HCT116 (cell line): ENCODE data around the gene GPR157. TPM values are rescaled to one million over a fixed set of nuclear protein-coding genes. Genes with fewer than 3 reads are reported as not detected.

Experiments
- ATAC-seq: fragments of 200-7000 bp; cut with Tn5 transposase; 2 replicates; pipeline ENCODE4 v1.9.1; 2020; ENCODE audit warnings: mild to moderate bottlenecking, moderate library complexity
- BruUV-seq: library from RNA; stranded (reverse); fragments of 400-500 nt; replicated peaks from 2 replicates; lab custom pipeline; 2021; lab: Mats Ljungman, UMichigan
- CTCF ChIA-PET: fragments of 300-600 bp; sonication (Branson Sonifier 250); formaldehyde crosslinking; loops from one replicate; lab custom pipeline; 2021; ENCODE audit warnings: antibody characterized with exemption; lab: Charles Lee
- POLR2A ChIA-PET: fragments of 300-600, 350-600 bp; sonication (Branson Sonifier 250); formaldehyde crosslinking; loops from one replicate; lab custom pipeline; 2021; ENCODE audit warnings: antibody characterized with exemption; lab: Charles Lee
- RAD21 ChIA-PET, 2 experiments: fragments of 300-600 bp; sonication (Branson Sonifier 250); formaldehyde crosslinking; loops; one replicate each; lab custom pipeline; 2023; ENCODE audit warnings: low total read pairs in 2 of 2; ENCODE audit not compliant: uncharacterized antibody in 2 of 2, unreplicated experiment in 2 of 2, low non-redundant PET in 1 of 2; lab: Charles Lee
- DNase-seq: peaks from one replicate; pipeline ENCODE4 v3.0.0-alpha.2; 2010; ENCODE audit warnings: low read depth, low spot score
- H2AFZ ChIP-seq: fragments of 200-600 bp; shearing (Covaris generic), sonication (generic); 2 replicates; pipeline ENCODE4 v1.6.1; 2017; ENCODE audit warnings: low read depth, mixed run types, mixed read lengths, antibody characterized with exemption, low read length; ENCODE audit not compliant: poor library complexity, severe bottlenecking
- H3K27ac ChIP-seq: 2 replicates; pipeline ENCODE4 v1.5.1; 2012; ENCODE audit warnings: low read depth, low read length
- H3K27me3 ChIP-seq: fragments of 200-600 bp; sonication (generic); 2 replicates; pipeline ENCODE4 v1.6.1; 2016; ENCODE audit warnings: mixed run types, low read length, mixed read lengths; ENCODE audit not compliant: insufficient read depth
- H3K36me3 ChIP-seq, 2 experiments: fragments of 200-500 bp in 1 of 2; fragments of 200-600 bp in 1 of 2; sonication (Bioruptor generic) in 1 of 2; sonication (generic) in 1 of 2; 2 replicates each; pipeline versions ENCODE4 v1.5.1 to v1.6.1; 2014 to 2016; ENCODE audit warnings: low read length in 2 of 2, inconsistent platforms in 1 of 2, mixed read lengths in 1 of 2, mixed run types in 1 of 2; ENCODE audit not compliant: insufficient read depth in 2 of 2, control insufficient read depth in 1 of 2
- H3K4me1 ChIP-seq, 2 experiments: fragments of 200-600 bp in 1 of 2; sonication (generic) in 1 of 2; 2 replicates each; pipeline versions ENCODE4 v1.5.1 to v1.6.1; 2012 to 2017; ENCODE audit warnings: low read length in 2 of 2, inconsistent platforms in 1 of 2, mild to moderate bottlenecking in 1 of 2, mixed read lengths in 1 of 2, mixed run types in 1 of 2, moderate library complexity in 1 of 2; ENCODE audit not compliant: insufficient read depth in 2 of 2, control insufficient read depth in 1 of 2
- H3K4me2 ChIP-seq: fragments of 200-600 bp; sonication (generic); 2 replicates; pipeline ENCODE4 v1.6.1; 2017; ENCODE audit warnings: mixed run types, low read length, mixed read lengths
- H3K4me3 ChIP-seq, 2 experiments: fragments of 200-600 bp in 1 of 2; sonication (generic) in 1 of 2; replicated peaks in 1 of 2; 2 replicates each; pipeline ENCODE4 v1.5.1; 2011 to 2016; ENCODE audit warnings: low read length in 2 of 2, control low read depth in 1 of 2, low read depth in 1 of 2, mild to moderate bottlenecking in 1 of 2, mixed read lengths in 1 of 2, mixed run types in 1 of 2
- H3K79me2 ChIP-seq: fragments of 200-600 bp; sonication (generic); 2 replicates; pipeline ENCODE4 v1.6.1; 2017; ENCODE audit warnings: mild to moderate bottlenecking, mixed run types, low read length, moderate library complexity, mixed read lengths; ENCODE audit not compliant: insufficient read depth
- H3K9ac ChIP-seq: fragments of 200-600 bp; sonication (generic); 2 replicates; pipeline ENCODE4 v1.6.1; 2016; ENCODE audit warnings: low read length, mixed read lengths
- H3K9me2 ChIP-seq: fragments of 200-600 bp; sonication (generic), shearing (Covaris generic); 2 replicates; pipeline ENCODE4 v1.6.1; 2017; ENCODE audit warnings: mixed run types, mild to moderate bottlenecking, moderate library complexity; ENCODE audit not compliant: insufficient read depth
- H3K9me3 ChIP-seq, 2 experiments: fragments of 200-500 bp in 1 of 2; fragments of 200-600 bp in 1 of 2; sonication (Bioruptor generic) in 1 of 2; sonication (generic) in 1 of 2; 2 replicates each; pipeline ENCODE4 v1.6.1; 2014 to 2017; ENCODE audit warnings: low read length in 2 of 2, mixed read lengths in 2 of 2, inconsistent platforms in 1 of 2, low read depth in 1 of 2, mild to moderate bottlenecking in 1 of 2, mixed run types in 1 of 2, moderate library complexity in 1 of 2; ENCODE audit not compliant: control insufficient read depth in 1 of 2, insufficient read depth in 1 of 2
- H4K20me1 ChIP-seq: fragments of 200-600 bp; sonication (generic), shearing (Covaris generic); 2 replicates; pipeline ENCODE4 v1.6.1; 2017; ENCODE audit warnings: mixed run types, mild to moderate bottlenecking, moderate library complexity; ENCODE audit not compliant: insufficient read depth
- ATF3 ChIP-seq: IDR thresholded peaks from 2 replicates; pipeline ENCODE4 v1.6.1; 2012
- CEBPB ChIP-seq: IDR thresholded peaks from 2 replicates; pipeline ENCODE4 v1.6.1; 2012; ENCODE audit warnings: low read depth
- ELF1 ChIP-seq: IDR thresholded peaks from 2 replicates; pipeline ENCODE4 v1.6.1; 2012; ENCODE audit warnings: low read depth, borderline replicate concordance
- EZH2 ChIP-seq: fragments of 200-600 bp; sonication (generic); IDR thresholded peaks from 2 replicates; pipeline ENCODE4 v1.6.1; 2017; ENCODE audit warnings: antibody characterized with exemption, mixed run types
- EZH2phosphoT487 ChIP-seq: fragments of 200-600 bp; IDR thresholded peaks from 2 replicates; pipeline ENCODE4 v1.6.1; 2018; ENCODE audit warnings: antibody characterized with exemption, borderline replicate concordance
- FOSL1 ChIP-seq: IDR thresholded peaks from 2 replicates; pipeline ENCODE4 v1.6.1; 2012; ENCODE audit warnings: low read depth
- JUND ChIP-seq: IDR thresholded peaks from 2 replicates; pipeline ENCODE4 v1.6.1; 2012
- MAX ChIP-seq: IDR thresholded peaks from 2 replicates; pipeline ENCODE4 v1.6.1; 2012
- POLR2A ChIP-seq: IDR thresholded peaks from 2 replicates; pipeline ENCODE4 v1.7.0; 2011; ENCODE audit warnings: borderline replicate concordance; ENCODE audit not compliant: insufficient read depth, insufficient read length; ENCODE audit errors: extremely low read depth
- RAD21 ChIP-seq: IDR thresholded peaks from 2 replicates; pipeline ENCODE4 v1.6.1; 2012; ENCODE audit warnings: low read depth, mild to moderate bottlenecking
- REST ChIP-seq: IDR thresholded peaks from 2 replicates; pipeline ENCODE4 v1.6.1; 2012; ENCODE audit warnings: low read depth
- SP1 ChIP-seq: IDR thresholded peaks from 2 replicates; pipeline ENCODE4 v1.6.1; 2012; ENCODE audit warnings: low read depth
- SRF ChIP-seq: IDR thresholded peaks from 2 replicates; pipeline ENCODE4 v1.6.1; 2012; ENCODE audit warnings: low read depth
- TCF7L2 ChIP-seq: IDR thresholded peaks from 2 replicates; pipeline ENCODE4 v1.7.0; 2011; ENCODE audit warnings: borderline replicate concordance, inconsistent platforms; ENCODE audit not compliant: insufficient read depth, insufficient read length; ENCODE audit errors: extremely low read depth
- ZBTB33 ChIP-seq: IDR thresholded peaks from 2 replicates; pipeline ENCODE4 v1.6.1; 2011; ENCODE audit warnings: mild to moderate bottlenecking, low read length, moderate library complexity; ENCODE audit not compliant: insufficient replicate concordance; ENCODE audit errors: extremely low read depth
- ZFX ChIP-seq: fragments of 450-650 bp; IDR thresholded peaks from 2 replicates; pipeline ENCODE4 v1.6.1; 2017
- ZNF274 ChIP-seq: fragments of 200-500 bp; sonication (Bioruptor generic); IDR thresholded peaks from 2 replicates; pipeline ENCODE4 v1.6.1; 2014; ENCODE audit warnings: mild to moderate bottlenecking, low read depth, low read length, inconsistent platforms
- intact Hi-C: fragments of 100-400 bp; cut with micrococcal nuclease; formaldehyde crosslinking; loops from 2 replicates; pipeline ENCODE4 v1.10.0; 2022
- total RNA-seq: library from RNA; stranded (reverse); gene quantifications from one replicate; pipeline ENCODE4 v1.2.1, GENCODE V29; 2021; ENCODE audit not compliant: unreplicated experiment
- TF ChIP-seq, protein P1 (sequence below), 3 experiments: fragments of 200-600 bp in 1 of 3; sonication (generic) in 1 of 3; IDR thresholded peaks in 2 of 3; conservative IDR thresholded peaks in 1 of 3; 2 replicates each; pipeline ENCODE4 v1.5.1; 2012 to 2017; ENCODE audit warnings: low read depth in 2 of 3, low read length in 2 of 3, antibody characterized with exemption in 1 of 3, borderline replicate concordance in 1 of 3, control low read depth in 1 of 3, mild to moderate bottlenecking in 1 of 3, mixed read lengths in 1 of 3, mixed run types in 1 of 3, moderate library complexity in 1 of 3; ENCODE audit not compliant: insufficient read depth in 1 of 3

Gene GPR157
- total RNA-seq, 1 experiment from 2014 or later = 7.7 TPM

DNA sequence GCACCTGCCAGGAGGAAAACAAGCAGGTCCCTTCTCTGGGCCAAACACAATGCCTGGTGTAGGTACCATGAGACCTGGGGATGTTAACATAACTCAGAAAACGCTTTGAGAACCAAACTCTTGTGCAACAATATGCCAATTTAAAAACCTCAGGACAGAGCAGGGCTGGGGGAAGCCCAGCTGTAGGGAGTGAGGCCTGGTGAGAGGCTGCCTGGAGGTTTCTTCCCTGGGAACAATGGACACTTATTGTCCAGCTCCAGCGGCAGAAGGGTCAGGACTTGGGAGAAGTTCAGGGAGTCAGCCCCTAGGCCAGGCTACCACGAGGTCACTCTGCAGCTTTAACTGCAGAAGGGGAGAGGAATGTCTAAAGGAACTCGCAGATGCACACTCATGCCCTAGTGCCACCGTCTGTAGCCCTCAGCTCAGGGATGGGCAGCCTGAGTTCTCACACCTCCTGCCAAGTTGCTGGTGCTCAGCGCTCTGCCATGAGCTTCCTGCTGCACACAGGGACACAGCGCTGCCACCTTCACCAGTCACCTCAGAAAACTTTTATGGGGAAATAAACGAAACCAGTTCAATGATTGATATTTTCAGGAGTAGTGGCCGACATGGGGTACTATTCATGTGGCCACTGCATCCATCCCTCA is 8.5 kb downstream of the GPR157 start:
- H3K36me3 ChIP-seq = no peaks in the 10 kb centered on the region
- no peaks in the 10 kb centered on the region for H4K20me1 ChIP-seq
- H3K9me2 ChIP-seq = no peaks in the 10 kb centered on the region
- H3K9me3 ChIP-seq = no peaks in the 10 kb centered on the region
- no peaks in the 10 kb centered on the region; the same call in 1 of the 2 replicates for H3K79me2 ChIP-seq
- no peak overlapping the region for H3K9ac ChIP-seq
- no peak overlapping the region for H2AFZ ChIP-seq
- no peak for TF ChIP-seq ZBTB33
- TF ChIP-seq POLR2A = no peak
- TF ChIP-seq FOSL1 = no peak
- no peak for TF ChIP-seq RAD21
- TF ChIP-seq EZH2 = no peak
- TF ChIP-seq ZFX = no peak
- no peak for TF ChIP-seq ATF3
- no peak for TF ChIP-seq ZNF274
- TF ChIP-seq SRF = no peak
- no peak for TF ChIP-seq SP1
- TF ChIP-seq MAX = no peak
- TF ChIP-seq EZH2phosphoT487 = no peak
- TF ChIP-seq CEBPB = no peak
- TF ChIP-seq ELF1 = no peak
- no peak for TF ChIP-seq TCF7L2
- TF ChIP-seq, protein P1, sequence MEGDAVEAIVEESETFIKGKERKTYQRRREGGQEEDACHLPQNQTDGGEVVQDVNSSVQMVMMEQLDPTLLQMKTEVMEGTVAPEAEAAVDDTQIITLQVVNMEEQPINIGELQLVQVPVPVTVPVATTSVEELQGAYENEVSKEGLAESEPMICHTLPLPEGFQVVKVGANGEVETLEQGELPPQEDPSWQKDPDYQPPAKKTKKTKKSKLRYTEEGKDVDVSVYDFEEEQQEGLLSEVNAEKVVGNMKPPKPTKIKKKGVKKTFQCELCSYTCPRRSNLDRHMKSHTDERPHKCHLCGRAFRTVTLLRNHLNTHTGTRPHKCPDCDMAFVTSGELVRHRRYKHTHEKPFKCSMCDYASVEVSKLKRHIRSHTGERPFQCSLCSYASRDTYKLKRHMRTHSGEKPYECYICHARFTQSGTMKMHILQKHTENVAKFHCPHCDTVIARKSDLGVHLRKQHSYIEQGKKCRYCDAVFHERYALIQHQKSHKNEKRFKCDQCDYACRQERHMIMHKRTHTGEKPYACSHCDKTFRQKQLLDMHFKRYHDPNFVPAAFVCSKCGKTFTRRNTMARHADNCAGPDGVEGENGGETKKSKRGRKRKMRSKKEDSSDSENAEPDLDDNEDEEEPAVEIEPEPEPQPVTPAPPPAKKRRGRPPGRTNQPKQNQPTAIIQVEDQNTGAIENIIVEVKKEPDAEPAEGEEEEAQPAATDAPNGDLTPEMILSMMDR (IDR thresholded peaks at IDR 0.05 in 2 of 3, conservative IDR thresholded peaks at IDR 0.05 in 1 of 3; ENCODE audit: borderline replicate concordance in 1 of 3, insufficient read depth in 1 of 3, low read depth in 2 of 3, low read length in 2 of 3) = no peak
- TF ChIP-seq REST = no peak
- no peak for TF ChIP-seq JUND
- no peak overlapping the region for H3K27ac ChIP-seq
- ChIA-PET CTCF (interaction anchor here (2.5 kb wide), 1 partner anchor 9 kb away, joined by 11 read pairs; no protein-coding TSS in a partner anchor), POLR2A (no interaction called here), RAD21 (no interaction called here)
- H3K4me3 ChIP-seq = no peak overlapping the region
- ATAC-seq (no peak), DNase-seq (no peak)
- intact Hi-C loops = no loop called here
- no peaks in the 10 kb centered on the region for H3K4me1 ChIP-seq
- no TSS peak for BruUV-seq
- H3K27me3 ChIP-seq = no peaks in the 10 kb centered on the region
- H3K4me2 ChIP-seq = no peak overlapping the region
